ENCODE results near the gene ANKRD6.

Gene ANKRD6

GRCh38 chr6:89400912-89401399, 32.0 kb upstream of the ANKRD6 start:
- DNase-seq: no peak
- no peak overlapping the region for H3K27ac ChIP-seq

GRCh38 chr6:89402776-89403175, 30.2 kb upstream of the ANKRD6 start:
- TF ChIP-seq CTCF (IDR thresholded peaks at IDR 0.05): no peak
- no peaks in the 10 kb centered on the region for H3K27me3 ChIP-seq
- DNase-seq: no peak
- no peak overlapping the region for H3K4me3 ChIP-seq
- intact Hi-C loops (cut with DNase I; ENCODE audit: low total_unique reads): no loop called here
- no peaks in the 10 kb centered on the region for H3K9me3 ChIP-seq
- no peaks in the 10 kb centered on the region for H3K4me1 ChIP-seq
- no peaks in the 10 kb centered on the region for H3K36me3 ChIP-seq
- H3K27ac ChIP-seq: no peak overlapping the region

More at GRCh38 chr6:89400912-89401399, 32.0 kb upstream of the ANKRD6 start:
- Histone ChIP-seq H3K4me1 (no peaks in the 10 kb centered on the region), H3K27me3 (no peaks in the 10 kb centered on the region), H3K4me3 (no peak overlapping the region), H3K36me3 (no peaks in the 10 kb centered on the region), H3K9me3 (no peaks in the 10 kb centered on the region)
- intact Hi-C loops (cut with DNase I; ENCODE audit: low total_unique reads): no loop called here
- TF ChIP-seq CTCF (IDR thresholded peaks at IDR 0.05): no peak

- no peak for TF ChIP-seq CTCF (IDR thresholded peaks at IDR 0.05)
- Histone ChIP-seq H3K27ac (no peak overlapping the region), H3K27me3 (no peaks in the 10 kb centered on the region), H3K9me3 (no peaks in the 10 kb centered on the region), H3K36me3 (no peaks in the 10 kb centered on the region), H3K4me3 (no peak overlapping the region), H3K4me1 (peaks cover 0 to 3% (median under 1%) of the 10 kb centered on the region in 4 donors)
- DNase-seq: no peak
- intact Hi-C loops (cut with DNase I; ENCODE audit: low total_unique reads): no loop called here
Measured at GRCh38 chr6:89404512-89404911, 28.4 kb upstream of the ANKRD6 start.

- no peaks in the 10 kb centered on the region for H3K9me3 ChIP-seq
- H3K36me3 ChIP-seq: no peaks in the 10 kb centered on the region
Measured at GRCh38 chr6:89406141-89406540, 26.8 kb upstream of the ANKRD6 start.

GRCh38 chr6:89409461-89410035, 23.4 kb upstream of the ANKRD6 start:
- no peak overlapping the region for H3K27ac ChIP-seq
- intact Hi-C loops (cut with DNase I; ENCODE audit: low total_unique reads): loop anchor here (10.0 kb wide), 1 partner anchor 45 kb away; no protein-coding TSS in a partner anchor
- no peaks in the 10 kb centered on the region for H3K27me3 ChIP-seq
- H3K4me3 ChIP-seq: no peak overlapping the region
- no peak for TF ChIP-seq CTCF (IDR thresholded peaks at IDR 0.05)
- no peak for DNase-seq
- no peaks in the 10 kb centered on the region for H3K36me3 ChIP-seq
- peaks cover 0 to 24% (median 7%) of the 10 kb centered on the region in 4 donors for H3K4me1 ChIP-seq
- no peaks in the 10 kb centered on the region for H3K9me3 ChIP-seq

More at GRCh38 chr6:89406141-89406540, 26.8 kb upstream of the ANKRD6 start:
- Histone ChIP-seq H3K27ac (no peak overlapping the region), H3K4me3 (no peak overlapping the region), H3K4me1 (peaks cover 0 to 12% (median 2%) of the 10 kb centered on the region in 4 donors), H3K27me3 (no peaks in the 10 kb centered on the region)
- intact Hi-C loops (cut with DNase I; ENCODE audit: low total_unique reads): no loop called here
- TF ChIP-seq CTCF (IDR thresholded peaks at IDR 0.05): no peak
- no peak for DNase-seq
